Mesenchymal stem cell (in vitro differentiated cells and primary cell): ENCODE results near the gene HECTD4.

Source experiments
- DNase-seq: peaks from one replicate; pipeline ENCODE4 v3.0.0-alpha.2; 2013
- H2AFZ ChIP-seq: one replicate; pipeline ENCODE4 v1.6.1; 2013; ENCODE audit warnings: low read depth, mild to moderate bottlenecking, control low read depth, inconsistent platforms, low read length, moderate library complexity
- H2AK5ac ChIP-seq: 2 replicates; pipeline ENCODE4 v1.6.1; 2013; ENCODE audit warnings: low read length, moderate library complexity, mild to moderate bottlenecking, inconsistent platforms; ENCODE audit not compliant: severe bottlenecking
- H2BK120ac ChIP-seq: one replicate; pipeline ENCODE4 v1.6.1; 2013; ENCODE audit warnings: low read depth, mild to moderate bottlenecking, inconsistent platforms, low read length, moderate library complexity
- H2BK12ac ChIP-seq, 2 experiments: one replicate each; pipeline ENCODE4 v1.6.1; 2013; ENCODE audit warnings: inconsistent platforms in 2 of 2, low read length in 2 of 2, mild to moderate bottlenecking in 2 of 2, moderate library complexity in 2 of 2, control low read depth in 1 of 2
- H2BK15ac ChIP-seq: one replicate; pipeline ENCODE4 v1.6.1; 2013; ENCODE audit warnings: mild to moderate bottlenecking, low read depth, inconsistent platforms; ENCODE audit not compliant: poor library complexity, severe bottlenecking
- H2BK5ac ChIP-seq: 2 replicates; pipeline ENCODE4 v1.6.1; 2013; ENCODE audit warnings: low read depth, mild to moderate bottlenecking, low read length, control low read depth, inconsistent platforms; ENCODE audit not compliant: poor library complexity, severe bottlenecking
- H3K14ac ChIP-seq, 2 experiments: one replicate each; pipeline ENCODE4 v1.6.1; 2013; ENCODE audit warnings: inconsistent platforms in 2 of 2, low read length in 2 of 2, control low read depth in 1 of 2, mild to moderate bottlenecking in 1 of 2, moderate library complexity in 1 of 2
- H3K18ac ChIP-seq, 2 experiments: one replicate each; pipeline ENCODE4 v1.6.1; 2013; ENCODE audit warnings: inconsistent platforms in 2 of 2, low read length in 2 of 2, control low read depth in 1 of 2, low read depth in 1 of 2, mild to moderate bottlenecking in 1 of 2
- H3K23ac ChIP-seq, 2 experiments: one replicate each; pipeline ENCODE4 v1.6.1; 2013; ENCODE audit warnings: inconsistent platforms in 2 of 2, low read length in 2 of 2, mild to moderate bottlenecking in 2 of 2, moderate library complexity in 2 of 2, control low read depth in 1 of 2
- H3K27ac ChIP-seq: 2 replicates; pipeline ENCODE4 v1.5.1; 2013; ENCODE audit warnings: mild to moderate bottlenecking, moderate library complexity, low read length, control low read depth, inconsistent platforms; ENCODE audit not compliant: poor library complexity, severe bottlenecking
- H3K27me3 ChIP-seq, 2 experiments: 2 replicates each; pipeline versions ENCODE4 v1.6.1 to v1.7.0; 2013; ENCODE audit warnings: low read length in 2 of 2, mild to moderate bottlenecking in 2 of 2, moderate library complexity in 2 of 2, control low read depth in 1 of 2, inconsistent platforms in 1 of 2; ENCODE audit not compliant: control insufficient read depth in 1 of 2, insufficient read depth in 1 of 2
- H3K36me3 ChIP-seq, 2 experiments: 2 replicates each; pipeline versions ENCODE4 v1.6.1 to v1.7.0; 2013; ENCODE audit warnings: low read length in 2 of 2, control low read depth in 1 of 2, inconsistent platforms in 1 of 2, low read depth in 1 of 2, mild to moderate bottlenecking in 1 of 2; ENCODE audit not compliant: insufficient read depth in 2 of 2, control insufficient read depth in 1 of 2
- H3K4ac ChIP-seq, 2 experiments: one replicate each; pipeline ENCODE4 v1.6.1; 2013; ENCODE audit warnings: inconsistent platforms in 2 of 2, low read length in 2 of 2, mild to moderate bottlenecking in 2 of 2, moderate library complexity in 2 of 2, control low read depth in 1 of 2, low read depth in 1 of 2
- H3K4me1 ChIP-seq: 2 replicates; pipeline ENCODE4 v1.6.1; 2013; ENCODE audit warnings: low read depth, low read length, control low read depth; ENCODE audit not compliant: control insufficient read depth, insufficient read depth
- H3K4me2 ChIP-seq: 2 replicates; pipeline ENCODE4 v1.6.1; 2013; ENCODE audit warnings: low read length, mild to moderate bottlenecking, inconsistent platforms; ENCODE audit not compliant: poor library complexity, severe bottlenecking
- H3K4me3 ChIP-seq, 2 experiments: 2 replicates each; pipeline versions ENCODE4 v1.5.1 to v1.7.0; 2013; ENCODE audit warnings: low read length in 2 of 2, mild to moderate bottlenecking in 2 of 2, control low read depth in 1 of 2, low read depth in 1 of 2; ENCODE audit not compliant: insufficient read depth in 1 of 2
- H3K79me1 ChIP-seq: replicated peaks from 2 replicates; pipeline ENCODE4 v1.6.1; 2013; ENCODE audit warnings: mild to moderate bottlenecking, control low read depth, low read length, inconsistent platforms; ENCODE audit not compliant: poor library complexity, severe bottlenecking
- H3K9ac ChIP-seq: 2 replicates; pipeline ENCODE4 v1.7.0; 2013; ENCODE audit warnings: mild to moderate bottlenecking, low read length, moderate library complexity
- H3K9me3 ChIP-seq: 2 replicates; pipeline ENCODE4 v1.7.0; 2013; ENCODE audit warnings: mild to moderate bottlenecking, low read length; ENCODE audit not compliant: control insufficient read depth
- H4K8ac ChIP-seq: one replicate; pipeline ENCODE4 v1.6.1; 2013; ENCODE audit warnings: inconsistent platforms, mild to moderate bottlenecking, low read length, moderate library complexity
- H4K91ac ChIP-seq: one replicate; pipeline ENCODE4 v1.6.1; 2013; ENCODE audit warnings: mild to moderate bottlenecking, low read length, inconsistent platforms
- WGBS: methylation state at CpG from one replicate; pipeline ENCODE4 v1.1.7; 2013; ENCODE audit warnings: mixed read lengths; 5-methylcytosine and 5-hydroxymethylcytosine counted together

Gene HECTD4

GRCh38 chr12:112303799-112304198 lies 78.4 kb downstream of the HECTD4 start:
- H2AFZ ChIP-seq, result no peak overlapping the region
- H3K27ac ChIP-seq, result peak overlapping the region; percentile 34
- H2BK15ac ChIP-seq, result no peak overlapping the region
- H2BK5ac ChIP-seq, result no peak overlapping the region
- H2BK12ac ChIP-seq, result no peak overlapping the region
- no peak overlapping the region for H3K9ac ChIP-seq
- no peak overlapping the region for H3K4ac ChIP-seq
- H3K79me1 ChIP-seq, result peaks cover 15% of the 10 kb centered on the region
- peaks cover 15 to 39% of the 10 kb centered on the region in 2 experiments for H3K36me3 ChIP-seq
- H3K18ac ChIP-seq, result peak overlapping the region in 1 of 2 experiments; percentile 84
- no peak overlapping the region for H3K4me3 ChIP-seq
- H2BK120ac ChIP-seq, result no peak overlapping the region
- no peaks in the 10 kb centered on the region for H3K9me3 ChIP-seq
- no peak for DNase-seq
- H3K23ac ChIP-seq, result no peak overlapping the region
- no peak overlapping the region for H3K14ac ChIP-seq
- peaks cover 3% of the 10 kb centered on the region for H3K4me1 ChIP-seq
- H4K91ac ChIP-seq, result no peak overlapping the region
- no peak overlapping the region for H3K4me2 ChIP-seq
- H2AK5ac ChIP-seq, result peak overlapping the region; percentile 82
- WGBS, result 90% methylated on average over 2 of the region's 2 CpGs
- H4K8ac ChIP-seq, result no peak overlapping the region
- no peaks in the 10 kb centered on the region for H3K27me3 ChIP-seq

GRCh38 chr12:112303004-112303403 lies 79.2 kb downstream of the HECTD4 start:
- peaks cover 13% of the 10 kb centered on the region for H3K79me1 ChIP-seq
- no peak overlapping the region for H3K4me2 ChIP-seq
- H2BK12ac ChIP-seq, result no peak overlapping the region
- H3K9me3 ChIP-seq, result no peaks in the 10 kb centered on the region
- H3K4ac ChIP-seq, result no peak overlapping the region
- whole genome bisulfite sequencing, result 29% methylated on average over 1 of the region's 3 CpGs
- H2BK15ac ChIP-seq, result no peak overlapping the region
- no peak overlapping the region for H4K91ac ChIP-seq
- H3K27me3 ChIP-seq, result no peaks in the 10 kb centered on the region
- no peak overlapping the region for H4K8ac ChIP-seq
- H3K36me3 ChIP-seq, result peaks cover 15 to 33% of the 10 kb centered on the region in 2 experiments
- H2BK120ac ChIP-seq, result no peak overlapping the region
- H3K18ac ChIP-seq, result no peak overlapping the region
- H3K27ac ChIP-seq, result peak overlapping the region; percentile 58
- peak; percentile 95 for DNase-seq
- H3K23ac ChIP-seq, result no peak overlapping the region
- H2AK5ac ChIP-seq, result no peak overlapping the region
- H3K9ac ChIP-seq, result peak overlapping the region; percentile 49
- H3K4me1 ChIP-seq, result peaks cover 3% of the 10 kb centered on the region
- H3K4me3 ChIP-seq, result no peak overlapping the region
- H3K14ac ChIP-seq, result no peak overlapping the region
- no peak overlapping the region for H2AFZ ChIP-seq
- no peak overlapping the region for H2BK5ac ChIP-seq

GRCh38 chr12:112299704-112300103 lies 82.5 kb downstream of the HECTD4 start:
- H3K14ac ChIP-seq, result no peak overlapping the region
- no peaks in the 10 kb centered on the region for H3K27me3 ChIP-seq
- H2BK12ac ChIP-seq, result no peak overlapping the region
- no peak overlapping the region for H2AFZ ChIP-seq
- no peak overlapping the region for H3K4me2 ChIP-seq
- H3K18ac ChIP-seq, result no peak overlapping the region
- H4K8ac ChIP-seq, result no peak overlapping the region
- no peak overlapping the region for H3K23ac ChIP-seq
- 96% methylated on average over 1 of the region's 3 CpGs for WGBS
- no peaks in the 10 kb centered on the region for H3K9me3 ChIP-seq
- H3K4me3 ChIP-seq, result no peak overlapping the region
- H3K9ac ChIP-seq, result no peak overlapping the region
- no peak for DNase-seq
- H2AK5ac ChIP-seq, result no peak overlapping the region
- H3K36me3 ChIP-seq, result peaks cover 24 to 35% of the 10 kb centered on the region in 2 experiments
- no peak overlapping the region for H4K91ac ChIP-seq
- no peak overlapping the region for H3K4ac ChIP-seq
- H2BK5ac ChIP-seq, result no peak overlapping the region
- H2BK15ac ChIP-seq, result no peak overlapping the region
- H2BK120ac ChIP-seq, result no peak overlapping the region
- H3K27ac ChIP-seq, result no peak overlapping the region
- peaks cover 14% of the 10 kb centered on the region for H3K79me1 ChIP-seq
- peaks cover 3% of the 10 kb centered on the region for H3K4me1 ChIP-seq

- H2BK12ac ChIP-seq, result no peak overlapping the region
- H2AFZ ChIP-seq, result no peak overlapping the region
- H2AK5ac ChIP-seq, result no peak overlapping the region
- H3K9ac ChIP-seq, result no peak overlapping the region
- DNase-seq, result no peak
- peaks cover 13% of the 10 kb centered on the region for H3K79me1 ChIP-seq
- H3K4me1 ChIP-seq, result no peaks in the 10 kb centered on the region
- H3K23ac ChIP-seq, result no peak overlapping the region
- no peak overlapping the region for H2BK120ac ChIP-seq
- no peak overlapping the region for H3K4me2 ChIP-seq
- no peak overlapping the region for H4K91ac ChIP-seq
- no peak overlapping the region for H2BK5ac ChIP-seq
- H3K18ac ChIP-seq, result no peak overlapping the region
- H3K14ac ChIP-seq, result no peak overlapping the region
- no peaks in the 10 kb centered on the region for H3K9me3 ChIP-seq
- H4K8ac ChIP-seq, result no peak overlapping the region
- H3K36me3 ChIP-seq, result peaks cover 21 to 35% of the 10 kb centered on the region in 2 experiments
- no peak overlapping the region for H2BK15ac ChIP-seq
- H3K4me3 ChIP-seq, result no peak overlapping the region
- H3K27me3 ChIP-seq, result no peaks in the 10 kb centered on the region
- no peak overlapping the region for H3K27ac ChIP-seq
- H3K4ac ChIP-seq, result no peak overlapping the region
Observed at GRCh38 chr12:112297188-112297587, 85.0 kb downstream of the HECTD4 start.
